ENCODE measurements around the gene LRP1B.

LRP1B gene

GRCh38 chr2:141497272-141497671 is 633.5 kb downstream of the LRP1B start:
- no peak for DNase-seq

DNA sequence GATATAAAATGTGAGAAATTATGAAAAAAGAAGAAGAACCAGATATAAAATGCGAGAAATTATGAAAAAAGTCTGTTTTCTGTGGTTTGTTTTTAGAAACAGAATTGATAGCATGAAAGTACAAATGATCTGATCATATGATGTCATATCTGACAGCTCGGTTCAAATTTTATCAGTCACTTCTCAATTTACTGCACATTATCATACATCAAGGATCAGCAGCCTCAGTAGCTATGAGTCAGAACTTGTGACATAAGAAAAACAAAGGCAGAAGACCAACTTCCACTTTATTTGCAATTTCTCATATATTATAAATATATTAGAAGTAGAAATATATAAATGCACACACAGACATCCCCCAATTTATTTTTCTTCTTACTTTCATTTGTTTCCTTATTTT is 634.0 kb downstream of the LRP1B start:
- DNase-seq, result no peak

GRCh38 chr2:141493936-141494335 is 636.9 kb downstream of the LRP1B start:
- no peak for DNase-seq

- no peak for DNase-seq
These were observed 638.0 kb downstream of the LRP1B start for GRCh38 chr2:141492816-141493215.

DNA sequence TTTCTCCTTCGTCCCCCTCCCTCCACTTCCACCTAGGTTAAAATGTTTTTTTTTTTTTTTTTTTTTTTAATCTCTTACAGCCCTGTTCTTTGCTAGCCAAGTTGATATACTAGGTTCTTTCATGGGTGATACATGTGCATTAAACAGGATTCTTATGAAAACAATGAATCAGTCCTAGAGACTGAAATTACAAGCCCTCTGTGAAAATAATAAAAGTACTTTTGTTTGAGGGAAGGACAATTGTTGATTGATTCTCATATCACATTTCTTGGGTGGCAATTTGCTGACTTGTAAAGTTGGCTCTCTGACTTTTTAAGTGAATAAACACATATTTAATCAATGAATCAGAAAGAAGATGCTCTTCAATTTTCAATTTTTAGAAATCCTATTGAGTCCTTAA is 639.9 kb downstream of the LRP1B start:
- DNase-seq, result no peak

GRCh38 chr2:141482697-141483096 is 648.1 kb downstream of the LRP1B start:
- DNase-seq, result no peak

GRCh38 chr2:141475801-141476200 is 655.0 kb downstream of the LRP1B start:
- no peak for DNase-seq

- no peak for DNase-seq
These were observed 662.1 kb downstream of the LRP1B start for GRCh38 chr2:141468761-141469160.

GRCh38 chr2:141467331-141467730 is 663.5 kb downstream of the LRP1B start:
- no peak for DNase-seq

- DNase-seq, result no peak
These were observed 665.8 kb downstream of the LRP1B start for GRCh38 chr2:141464995-141465394.

GRCh38 chr2:141458351-141458750 is 672.5 kb downstream of the LRP1B start:
- DNase-seq, result no peak

DNA sequence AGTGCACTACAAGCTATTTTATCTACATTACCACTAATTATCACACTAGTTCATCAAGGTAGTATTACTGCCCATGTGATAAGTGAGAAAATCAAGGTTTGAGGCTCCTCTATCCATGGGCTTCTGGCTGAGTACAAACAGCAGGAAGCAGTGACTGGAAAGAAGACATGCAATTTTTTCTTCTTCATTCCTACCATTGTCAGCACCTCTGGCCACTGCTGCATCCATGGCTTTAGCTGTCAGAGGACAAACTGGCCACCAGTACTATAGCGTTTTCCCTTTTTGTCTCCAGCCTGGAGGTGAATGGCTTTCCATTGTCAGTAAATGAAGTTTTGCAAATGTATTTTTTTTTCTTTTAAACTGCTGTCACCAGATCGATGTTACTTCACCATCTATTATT is 674.9 kb downstream of the LRP1B start:
- DNase-seq, result no peak

DNA sequence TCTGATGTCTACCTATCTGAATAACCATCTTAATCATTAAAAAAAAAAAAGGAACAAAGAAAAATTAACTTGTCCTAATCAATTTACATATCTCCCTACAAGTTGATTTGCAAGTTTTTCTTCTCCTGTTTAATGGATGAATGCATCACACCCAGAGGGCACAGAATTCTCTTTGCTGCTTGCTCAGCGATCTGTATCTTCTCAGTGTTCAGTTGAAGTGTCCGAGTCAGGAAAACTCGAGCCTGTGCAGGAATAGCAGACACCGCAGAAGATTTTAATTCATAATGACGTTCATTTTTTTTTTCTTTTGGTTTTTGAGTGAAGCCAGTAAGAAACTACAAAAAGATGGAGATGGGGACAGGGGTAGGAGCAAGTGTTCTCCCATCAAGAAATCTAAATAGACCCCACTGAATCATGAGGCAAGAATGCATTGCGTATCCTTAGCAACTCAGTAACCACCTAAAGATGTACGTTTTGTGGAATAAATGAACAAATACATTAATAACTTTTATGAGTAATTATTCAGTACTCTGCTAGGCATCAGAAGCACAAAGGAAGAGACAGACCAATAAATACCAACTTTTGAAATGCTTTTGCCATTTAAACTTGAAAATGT is 675.5 kb downstream of the LRP1B start:
- no peak for DNase-seq

GRCh38 chr2:141440072-141440635 is 690.7 kb downstream of the LRP1B start:
- DNase-seq, result no peak

DNA sequence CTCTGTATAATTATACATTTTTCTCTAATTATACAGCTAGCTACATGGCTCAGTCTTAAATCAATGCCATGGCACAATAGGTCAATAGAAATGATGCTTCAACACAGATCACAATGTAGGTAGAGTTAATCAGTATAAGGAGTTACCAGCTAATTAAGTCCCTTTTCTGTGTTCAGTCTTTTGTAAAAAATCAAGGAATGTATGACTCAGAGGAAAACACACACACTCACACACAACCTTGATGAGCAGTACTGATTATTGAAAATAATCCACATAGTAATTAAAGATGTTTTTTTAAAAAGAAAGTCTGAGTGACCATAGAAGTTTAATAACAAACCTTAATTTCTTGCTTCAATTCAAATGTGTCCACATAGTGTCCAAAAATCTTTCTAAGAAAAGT is 691.3 kb downstream of the LRP1B start:
- DNase-seq, result no peak

GRCh38 chr2:141438536-141438935 is 692.3 kb downstream of the LRP1B start:
- DNase-seq, result no peak

GRCh38 chr2:141437521-141437920 is 693.3 kb downstream of the LRP1B start:
- DNase-seq, result no peak

DNA sequence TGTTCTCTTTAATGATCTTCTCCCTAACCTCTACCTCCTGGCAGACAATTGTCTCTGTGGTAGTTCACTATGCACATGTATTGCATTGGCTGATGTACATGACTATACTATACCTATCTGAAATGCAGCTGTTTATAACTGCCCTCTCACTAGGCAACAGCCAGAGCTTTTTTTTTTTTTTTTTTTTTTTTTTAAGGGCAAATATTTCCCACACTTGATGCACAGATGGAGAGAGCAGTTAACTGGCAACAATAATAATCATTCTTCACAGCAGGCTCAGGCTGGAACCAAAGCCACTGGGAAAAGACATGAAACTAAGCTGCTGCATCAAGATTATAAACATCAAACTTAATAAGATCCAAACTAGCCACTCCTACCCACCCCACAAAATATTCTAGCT is 707.7 kb downstream of the LRP1B start:
- DNase-seq, result no peak

GRCh38 chr2:141417246-141417797 is 713.5 kb downstream of the LRP1B start:
- DNase-seq, result no peak

- DNase-seq, result no peak
These were observed 719.4 kb downstream of the LRP1B start for GRCh38 chr2:141411419-141411818.

DNA sequence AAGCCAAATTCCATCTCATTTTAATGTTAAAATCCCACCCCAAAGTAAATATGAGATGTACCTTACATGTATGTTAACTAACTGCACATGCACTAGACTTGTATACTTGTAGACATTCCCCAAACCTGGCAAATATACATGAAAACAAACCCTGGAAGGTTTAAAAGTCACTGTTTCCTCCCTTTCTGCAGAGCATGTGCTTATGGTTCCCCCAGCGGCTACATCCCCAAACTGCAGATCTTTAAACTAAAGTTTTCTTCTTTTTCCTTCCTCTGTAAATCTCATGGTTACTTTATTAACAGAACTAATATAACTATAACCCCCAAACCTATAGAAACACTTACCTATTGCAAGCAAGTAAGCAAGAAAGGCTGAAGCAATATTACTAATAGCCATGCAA is 731.5 kb downstream of the LRP1B start:
- no peak for DNase-seq

DNA sequence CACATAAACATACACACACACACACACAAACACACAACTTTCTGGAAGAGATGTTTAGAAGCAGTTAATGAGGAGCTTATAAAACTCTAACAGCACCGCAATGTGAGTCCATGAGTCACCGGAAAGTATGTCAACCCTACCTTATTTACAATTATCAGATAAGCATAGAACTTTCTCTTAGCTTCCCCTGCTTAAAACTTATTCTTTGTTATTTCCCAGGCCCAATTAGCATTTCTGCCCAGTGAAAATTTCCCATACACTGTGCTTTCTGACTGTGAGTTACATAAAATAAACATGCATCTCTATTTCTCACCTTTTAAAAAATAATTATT is 737.6 kb downstream of the LRP1B start:
- DNase-seq, result no peak

DNA sequence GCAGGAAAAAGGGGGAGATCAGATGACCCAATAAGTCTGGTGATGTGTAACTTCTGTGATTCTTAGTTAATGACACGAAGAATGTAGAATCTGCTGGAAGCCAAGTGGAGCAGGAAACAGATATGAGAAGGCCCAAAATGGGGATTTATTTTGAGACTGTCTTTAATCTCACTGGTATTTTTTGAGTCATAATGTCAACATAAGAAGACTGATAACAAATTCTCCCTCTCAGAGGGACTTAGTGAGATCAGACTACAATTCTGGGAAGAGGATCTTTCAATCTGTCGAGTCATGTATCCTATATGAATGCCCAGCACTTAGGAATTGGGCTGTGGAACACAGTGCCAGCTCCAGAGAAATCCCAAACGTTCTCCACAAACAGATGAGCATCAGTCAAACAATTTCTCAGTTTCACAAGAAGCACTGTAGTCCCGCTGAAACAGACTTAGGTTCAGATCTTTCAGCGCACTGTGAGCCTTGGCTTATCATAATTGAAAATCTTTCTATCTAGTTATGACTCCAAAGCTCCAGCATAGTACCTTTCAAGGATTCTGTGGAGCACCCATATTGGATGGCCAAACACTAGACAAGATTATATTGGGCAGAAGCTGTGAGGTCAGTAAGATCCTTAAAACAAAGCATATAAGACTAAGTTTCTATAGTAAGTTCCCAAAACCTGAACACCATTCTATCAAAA is 738.2 kb downstream of the LRP1B start:
- no peak for DNase-seq

DNA sequence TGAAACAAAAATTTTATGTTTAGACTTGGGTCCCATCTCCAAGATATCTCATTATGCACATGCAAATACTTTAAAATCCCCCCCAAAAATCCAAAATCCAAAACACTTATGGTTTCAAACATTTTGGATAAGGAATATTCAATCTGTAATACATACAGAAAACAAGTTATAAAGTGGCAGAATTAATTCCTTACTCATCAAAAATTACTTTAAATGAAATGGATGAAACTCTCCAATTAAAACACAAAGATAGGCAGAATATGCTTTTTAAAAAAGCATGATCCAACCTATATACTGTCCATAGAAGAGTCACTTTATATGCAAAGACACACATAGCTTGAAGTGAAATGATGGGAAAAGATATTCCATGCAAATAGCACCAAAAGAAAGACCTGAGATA is 744.6 kb downstream of the LRP1B start:
- DNase-seq, result no peak

DNA sequence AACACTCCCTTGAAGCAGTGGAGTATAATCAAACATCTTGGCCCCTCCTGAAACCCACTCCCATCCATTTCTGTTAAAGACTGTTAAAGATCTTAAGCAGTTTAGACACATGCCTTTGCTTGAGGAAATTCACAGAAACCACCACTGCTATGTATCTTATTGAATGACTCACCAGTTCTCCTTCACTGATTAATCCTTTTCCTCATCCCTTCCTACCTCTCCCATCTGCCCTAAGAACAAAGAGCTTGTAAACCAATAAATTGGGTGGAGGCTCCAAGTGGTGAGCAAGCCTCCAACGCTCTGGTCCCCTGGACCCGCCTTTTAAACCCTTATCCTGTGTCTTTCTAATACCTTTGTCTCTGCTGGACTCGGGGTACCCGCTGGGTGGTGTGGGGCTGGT is 746.1 kb downstream of the LRP1B start:
- DNase-seq, result no peak
